Germinal center (tissue), 1 donor: ENCODE measurements around the gene FAM117B.

Experiments used
- DNase-seq: peaks from one replicate; pipeline ENCODE4 v3.0.0; 2012; ENCODE audit warnings: mixed read lengths, low spot score

The FAM117B gene

GRCh38 chr2:202634556-202635427, at the start of gene FAM117B:
TSS of gene FAM117B (plus strand) at chr2:202634969. CDS start at chr2:202635188, 219 bp downstream.
- DNase-seq = peak; percentile 97

- DNase-seq = peak; percentile 67
These were observed 45.9 kb upstream of the FAM117B start for GRCh38 chr2:202588647-202589581.

GRCh38 chr2:202589582-202589949, 45.2 kb upstream of the FAM117B start:
- no peak for DNase-seq

GRCh38 chr2:202592566-202592965, 42.2 kb upstream of the FAM117B start:
- DNase-seq = no peak

GRCh38 chr2:202599105-202599504, 35.7 kb upstream of the FAM117B start:
- DNase-seq = no peak

- DNase-seq = no peak
These were observed 34.9 kb upstream of the FAM117B start for GRCh38 chr2:202599911-202600310.

GRCh38 chr2:202604699-202605098, 30.1 kb upstream of the FAM117B start:
- DNase-seq = peak; percentile 14

GRCh38 chr2:202605174-202605573, 29.6 kb upstream of the FAM117B start:
- no peak for DNase-seq

- DNase-seq = peak; percentile 16
These were observed 26.5 kb upstream of the FAM117B start for GRCh38 chr2:202608142-202608852.

- DNase-seq = no peak
These were observed 25.2 kb upstream of the FAM117B start for GRCh38 chr2:202609381-202610145.

GRCh38 chr2:202610380-202610779, 24.4 kb upstream of the FAM117B start:
- no peak for DNase-seq

GRCh38 chr2:202612145-202612544, 22.6 kb upstream of the FAM117B start:
- no peak for DNase-seq

GRCh38 chr2:202613479-202613878, 21.3 kb upstream of the FAM117B start:
- no peak for DNase-seq

GRCh38 chr2:202624133-202624532, 10.6 kb upstream of the FAM117B start:
- no peak for DNase-seq

GRCh38 chr2:202627042-202627441, 7.7 kb upstream of the FAM117B start:
- no peak for DNase-seq

GRCh38 chr2:202628646-202629198, 6.0 kb upstream of the FAM117B start:
- DNase-seq = no peak

GRCh38 chr2:202632682-202633290, 2.0 kb upstream of the FAM117B start:
- DNase-seq = no peak

- no peak for DNase-seq
These were observed 1.3 kb upstream of the FAM117B start for GRCh38 chr2:202633470-202633869.

GRCh38 chr2:202635428-202636212, 851 bp downstream of the FAM117B start:
- peak; percentile 96 for DNase-seq

- no peak for DNase-seq
These were observed 1.4 kb downstream of the FAM117B start for GRCh38 chr2:202636213-202636513.
